ENCODE measurements around the gene BPIFA3. TPM values are rescaled to one million over a fixed set of nuclear protein-coding genes. Genes with fewer than 3 reads are reported as not detected.

Gene BPIFA3
- total RNA-seq, 2 donors from 2014 or later, result not detected

DNA sequence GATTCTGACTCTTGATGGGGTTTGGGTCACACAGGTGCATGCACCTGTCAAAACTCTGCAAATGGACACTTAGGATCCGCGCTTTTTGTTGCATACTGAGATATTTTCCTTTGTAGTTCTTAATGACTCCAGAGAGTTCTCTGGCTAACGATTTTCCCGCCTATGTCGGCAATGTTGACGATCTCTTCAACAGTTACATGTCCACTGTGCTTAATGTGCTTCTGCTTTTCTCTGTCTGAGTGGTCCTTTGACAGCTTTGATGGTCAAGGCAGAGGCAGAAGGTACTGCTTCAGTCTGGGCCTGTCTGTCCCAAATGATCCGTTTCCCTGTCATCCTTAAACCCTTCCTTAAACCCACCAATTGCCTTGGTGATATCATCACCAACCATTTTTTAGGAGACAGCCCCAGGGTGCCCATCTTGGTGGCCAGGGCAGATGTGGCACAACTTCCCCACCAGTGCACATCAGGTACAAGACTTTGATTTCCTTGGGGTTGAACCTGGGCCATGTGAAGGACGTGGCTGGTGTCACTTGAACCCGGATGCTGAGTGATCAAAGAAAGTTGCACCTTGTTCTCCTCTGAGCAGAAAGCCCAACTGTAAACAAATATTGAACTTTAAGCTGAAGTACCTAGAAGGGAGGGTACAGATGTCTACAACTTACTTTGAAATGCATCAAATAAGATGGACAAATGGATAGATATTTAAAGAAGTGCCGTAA, 55.2 kb downstream of the BPIFA3 start:
- no peak for DNase-seq
- TF ChIP-seq, protein P1, sequence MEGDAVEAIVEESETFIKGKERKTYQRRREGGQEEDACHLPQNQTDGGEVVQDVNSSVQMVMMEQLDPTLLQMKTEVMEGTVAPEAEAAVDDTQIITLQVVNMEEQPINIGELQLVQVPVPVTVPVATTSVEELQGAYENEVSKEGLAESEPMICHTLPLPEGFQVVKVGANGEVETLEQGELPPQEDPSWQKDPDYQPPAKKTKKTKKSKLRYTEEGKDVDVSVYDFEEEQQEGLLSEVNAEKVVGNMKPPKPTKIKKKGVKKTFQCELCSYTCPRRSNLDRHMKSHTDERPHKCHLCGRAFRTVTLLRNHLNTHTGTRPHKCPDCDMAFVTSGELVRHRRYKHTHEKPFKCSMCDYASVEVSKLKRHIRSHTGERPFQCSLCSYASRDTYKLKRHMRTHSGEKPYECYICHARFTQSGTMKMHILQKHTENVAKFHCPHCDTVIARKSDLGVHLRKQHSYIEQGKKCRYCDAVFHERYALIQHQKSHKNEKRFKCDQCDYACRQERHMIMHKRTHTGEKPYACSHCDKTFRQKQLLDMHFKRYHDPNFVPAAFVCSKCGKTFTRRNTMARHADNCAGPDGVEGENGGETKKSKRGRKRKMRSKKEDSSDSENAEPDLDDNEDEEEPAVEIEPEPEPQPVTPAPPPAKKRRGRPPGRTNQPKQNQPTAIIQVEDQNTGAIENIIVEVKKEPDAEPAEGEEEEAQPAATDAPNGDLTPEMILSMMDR (IDR thresholded peaks at IDR 0.05), result no peak
- H3K4me3 ChIP-seq, result no peak overlapping the region

DNA sequence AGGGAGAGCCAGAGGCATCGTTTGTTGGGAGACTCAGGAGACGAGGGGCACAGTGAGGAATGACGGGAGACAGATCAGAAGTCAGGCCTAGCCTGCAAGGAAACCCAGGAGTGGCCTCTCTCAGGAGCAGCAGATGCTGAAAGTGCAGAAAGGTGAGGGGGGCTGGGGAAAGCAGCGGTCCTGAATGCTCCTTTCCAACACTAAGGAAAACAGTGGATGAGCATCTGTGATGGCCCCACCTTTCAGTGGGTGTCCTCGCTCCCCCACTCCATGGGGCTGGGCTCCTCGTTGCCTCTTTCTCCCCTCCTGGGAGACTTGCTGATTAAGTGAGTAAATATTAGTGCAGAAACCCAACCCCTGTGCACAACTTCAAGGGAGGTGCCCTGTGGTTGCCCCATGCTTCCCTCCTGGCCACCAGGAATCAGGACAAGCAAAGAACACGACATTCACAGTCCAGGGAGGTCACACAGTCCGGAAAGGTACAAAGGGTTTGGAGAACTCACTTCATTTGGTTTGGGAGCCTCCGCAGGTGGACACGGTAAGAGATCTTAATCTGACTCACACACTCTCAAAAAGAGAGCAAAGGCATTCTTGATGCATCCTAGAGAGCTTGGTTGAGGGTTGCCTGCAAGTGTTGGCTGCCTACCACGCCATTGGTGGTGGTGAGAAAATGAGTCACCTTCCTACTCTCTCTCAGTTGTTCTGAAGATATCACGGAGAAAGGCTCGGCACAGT, 56.1 kb downstream of the BPIFA3 start:
- H3K27me3 ChIP-seq, result no peaks in the 10 kb centered on the region
- no peak overlapping the region for H3K9ac ChIP-seq (ENCODE audit: low read depth in 2 of 2, low read length in 2 of 2)
- H3K4me1 ChIP-seq, result no peaks in the 10 kb centered on the region
- TF ChIP-seq, protein P1 (IDR thresholded peaks at IDR 0.05), result no peak
- H3K27ac ChIP-seq, result no peak overlapping the region
- intact Hi-C loops (cut with DNase I), result no loop called here
- H3K9me3 ChIP-seq, result no peaks in the 10 kb centered on the region
- no peaks in the 10 kb centered on the region for H3K36me3 ChIP-seq
- no peak for DNase-seq
- no peak overlapping the region for H3K4me3 ChIP-seq

More for the DNA sequence above, 55.2 kb downstream of the BPIFA3 start:
- Histone ChIP-seq H3K27me3 (no peaks in the 10 kb centered on the region), H3K36me3 (no peaks in the 10 kb centered on the region), H3K4me1 (no peaks in the 10 kb centered on the region), H3K27ac (no peak overlapping the region), H3K9me3 (no peaks in the 10 kb centered on the region), H3K9ac (ENCODE audit: low read depth in 2 of 2, low read length in 2 of 2) (no peak overlapping the region)
- intact Hi-C loops (cut with DNase I), result no loop called here

DNA sequence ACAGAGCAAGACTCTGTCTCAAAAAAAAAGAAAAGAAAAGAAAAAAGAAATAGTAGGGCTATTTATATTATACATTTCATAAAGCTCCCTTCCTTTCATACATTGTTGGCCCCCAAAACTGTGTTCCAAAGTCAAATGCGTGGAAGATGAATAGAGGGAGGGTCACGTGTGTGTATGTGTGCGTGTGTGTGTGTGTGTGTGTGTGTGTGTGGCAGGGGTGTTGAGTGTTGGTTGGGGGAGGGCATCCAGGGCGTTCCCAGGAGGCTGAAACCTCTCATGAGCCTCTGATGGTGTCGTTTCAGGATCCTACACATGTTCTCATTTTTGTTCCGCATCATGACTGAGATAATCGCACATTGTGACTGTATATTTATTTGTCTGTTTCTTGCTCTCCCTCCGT, 58.1 kb downstream of the BPIFA3 start:
- H3K4me1 ChIP-seq, result no peaks in the 10 kb centered on the region
- intact Hi-C loops (cut with DNase I), result no loop called here
- TF ChIP-seq, protein P1 (IDR thresholded peaks at IDR 0.05), result no peak
- H3K9me3 ChIP-seq, result no peaks in the 10 kb centered on the region
- no peak for DNase-seq
- no peak overlapping the region for H3K9ac ChIP-seq (ENCODE audit: low read depth in 2 of 2, low read length in 2 of 2)
- H3K4me3 ChIP-seq, result no peak overlapping the region
- no peaks in the 10 kb centered on the region for H3K27me3 ChIP-seq
- no peaks in the 10 kb centered on the region for H3K36me3 ChIP-seq
- H3K27ac ChIP-seq, result no peak overlapping the region

DNA sequence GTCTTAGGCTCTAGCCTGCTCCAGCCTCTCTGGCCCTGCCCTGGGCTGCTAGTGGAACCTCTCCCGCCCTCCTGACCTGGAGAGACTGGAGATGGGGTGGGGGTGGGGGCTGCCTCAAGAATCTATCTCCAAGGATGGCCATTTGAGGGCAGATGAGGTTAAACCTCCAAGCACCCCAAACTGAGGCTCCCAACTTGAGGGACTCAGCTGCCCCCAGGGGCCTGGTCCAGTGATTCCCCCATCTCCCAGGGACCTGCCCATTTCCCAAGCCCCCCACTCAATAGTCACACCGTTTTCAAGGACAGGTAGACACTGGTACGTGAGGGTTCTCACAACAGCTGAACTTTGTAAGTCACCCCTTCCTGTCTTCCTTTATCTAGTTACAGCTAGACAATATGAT, 58.7 kb downstream of the BPIFA3 start:
- Histone ChIP-seq H3K4me1 (no peaks in the 10 kb centered on the region), H3K36me3 (no peaks in the 10 kb centered on the region), H3K27ac (no peak overlapping the region), H3K9me3 (no peaks in the 10 kb centered on the region), H3K27me3 (no peaks in the 10 kb centered on the region), H3K9ac (ENCODE audit: low read depth in 2 of 2, low read length in 2 of 2) (no peak overlapping the region), H3K4me3 (no peak overlapping the region)
- intact Hi-C loops (cut with DNase I), result no loop called here
- TF ChIP-seq, protein P1 (IDR thresholded peaks at IDR 0.05), result no peak
- no peak for DNase-seq

DNA sequence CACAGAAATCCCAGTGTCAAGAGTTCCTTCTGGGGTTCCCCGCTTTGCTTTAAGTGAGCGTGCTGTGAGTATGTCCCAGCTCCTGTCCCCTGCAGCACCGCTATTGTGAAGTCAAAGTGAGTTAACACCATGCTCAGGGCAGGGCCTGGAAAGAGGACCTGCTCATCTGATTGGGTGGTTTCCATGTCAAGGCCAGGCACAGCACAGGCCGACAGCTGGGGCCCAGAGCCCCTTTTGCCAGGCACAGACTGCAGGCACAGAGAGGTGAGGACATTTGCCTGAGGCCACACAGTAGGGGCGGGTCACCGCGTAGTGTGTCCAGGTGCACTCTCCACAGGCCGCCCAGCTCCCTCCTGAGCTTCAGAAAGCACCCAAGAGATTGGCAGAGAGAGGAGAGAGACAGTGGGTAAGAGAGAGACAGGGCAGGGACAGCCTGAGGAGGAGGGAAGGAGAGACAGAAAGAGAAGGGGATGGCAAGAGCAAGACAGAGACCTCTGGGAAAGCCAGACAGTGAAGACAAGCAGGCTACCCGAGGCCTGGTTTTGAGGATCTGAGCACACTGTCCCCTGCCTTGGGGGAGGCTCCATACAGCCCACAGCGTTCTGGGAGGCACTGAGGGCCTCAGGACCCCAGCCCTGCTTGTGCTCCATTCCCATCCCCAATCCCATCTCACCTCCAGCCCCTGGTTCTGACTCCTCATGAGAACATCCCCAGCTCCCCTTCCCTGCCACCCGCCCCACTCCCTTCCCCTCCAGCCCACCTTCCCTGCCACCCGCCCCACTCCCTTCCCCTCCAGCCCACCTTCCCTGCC, 59.4 kb downstream of the BPIFA3 start:
- H3K4me3 ChIP-seq, result no peak overlapping the region
- no peak for DNase-seq
- H3K9ac ChIP-seq (ENCODE audit: low read depth in 2 of 2, low read length in 2 of 2), result no peak overlapping the region
- intact Hi-C loops (cut with DNase I), result no loop called here
- H3K36me3 ChIP-seq, result no peaks in the 10 kb centered on the region
- no peak overlapping the region for H3K27ac ChIP-seq
- H3K4me1 ChIP-seq, result no peaks in the 10 kb centered on the region
- H3K27me3 ChIP-seq, result no peaks in the 10 kb centered on the region
- TF ChIP-seq, protein P1 (IDR thresholded peaks at IDR 0.05), result no peak
- no peaks in the 10 kb centered on the region for H3K9me3 ChIP-seq

All from colonic mucosa (tissue), 4 donors.